IPS-20b (cell line): ENCODE data around the gene LRRC25.

Experiments
- H3K27ac ChIP-seq: one replicate; pipeline ENCODE4 v1.5.1; 2013; ENCODE audit warnings: low read length
- H3K27me3 ChIP-seq: 2 replicates; pipeline ENCODE4 v1.6.1; 2013; ENCODE audit warnings: mild to moderate bottlenecking, low read length, inconsistent platforms; ENCODE audit not compliant: insufficient read depth
- H3K36me3 ChIP-seq: 2 replicates; pipeline ENCODE4 v1.6.1; 2013; ENCODE audit warnings: low read depth, mild to moderate bottlenecking, inconsistent platforms, low read length, moderate library complexity; ENCODE audit not compliant: insufficient read depth
- H3K4me1 ChIP-seq: 2 replicates; pipeline ENCODE4 v1.6.1; 2013; ENCODE audit warnings: mild to moderate bottlenecking, control low read depth, inconsistent platforms, low read length, moderate library complexity; ENCODE audit not compliant: insufficient read depth
- H3K4me3 ChIP-seq: 2 replicates; pipeline ENCODE4 v1.5.1; 2013; ENCODE audit warnings: mild to moderate bottlenecking, low read length, inconsistent platforms
- H3K9ac ChIP-seq: 2 replicates; pipeline ENCODE4 v1.6.1; 2013; ENCODE audit warnings: low read depth, mild to moderate bottlenecking, inconsistent platforms, low read length, moderate library complexity
- H3K9me3 ChIP-seq: 2 replicates; pipeline ENCODE4 v1.6.1; 2013; ENCODE audit warnings: mild to moderate bottlenecking, low read depth, low read length, inconsistent platforms; ENCODE audit not compliant: insufficient read depth

The LRRC25 gene

DNA sequence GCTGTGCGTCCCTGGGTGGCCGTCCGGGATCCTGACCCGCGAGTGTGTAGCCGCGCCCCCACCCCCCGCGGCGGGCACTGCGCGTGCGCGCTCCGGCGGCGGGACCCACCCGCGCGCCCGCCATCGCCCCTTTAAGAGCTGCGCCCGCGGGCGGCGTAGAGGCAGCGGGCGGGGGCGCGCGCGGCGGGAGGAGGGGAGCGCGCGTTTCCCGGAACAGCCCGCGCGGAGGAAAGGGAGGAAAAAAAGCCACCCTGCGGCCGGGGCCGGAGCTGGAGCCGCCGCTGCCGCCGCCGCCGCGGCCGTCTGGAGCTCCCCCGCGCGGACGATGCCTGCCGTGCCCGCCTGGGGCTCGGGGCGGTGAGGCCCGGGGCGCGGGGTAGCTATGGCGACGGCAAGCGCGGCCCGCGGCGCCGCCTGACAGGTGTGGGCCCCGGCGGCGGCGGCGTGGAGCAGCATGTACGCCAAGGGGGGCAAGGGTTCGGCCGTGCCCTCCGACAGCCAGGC lies 21.8 kb upstream of the LRRC25 start, which contains the start of gene SSBP4:
TSS of gene SSBP4 (plus strand) at position 204 of the 504 bp plus-strand sequence. CDS start at position 455, 251 bp downstream.
- peaks cover 53% of the 10 kb centered on the region for H3K27me3 ChIP-seq
- H3K4me3 ChIP-seq: peak within 1 kb of the TSS; percentile 55; the same call in 1 of the 2 replicates
- no peaks in the 10 kb centered on the region for H3K36me3 ChIP-seq
- H3K9ac ChIP-seq: no peak within 1 kb of the TSS
- H3K4me1 ChIP-seq: peaks cover 20% of the 10 kb centered on the region
- no peak within 1 kb of the TSS for H3K27ac ChIP-seq
- H3K9me3 ChIP-seq: no peaks in the 10 kb centered on the region

GRCh38 chr19:18418483-18419194 lies 21.2 kb upstream of the LRRC25 start:
- H3K9ac ChIP-seq: no peak overlapping the region
- peaks cover 53% of the 10 kb centered on the region for H3K27me3 ChIP-seq
- H3K4me3 ChIP-seq: peak overlapping the region; percentile 55; the same call in 1 of the 2 replicates
- no peaks in the 10 kb centered on the region for H3K9me3 ChIP-seq
- peaks cover 15% of the 10 kb centered on the region for H3K4me1 ChIP-seq
- no peak overlapping the region for H3K27ac ChIP-seq
- no peaks in the 10 kb centered on the region for H3K36me3 ChIP-seq

DNA sequence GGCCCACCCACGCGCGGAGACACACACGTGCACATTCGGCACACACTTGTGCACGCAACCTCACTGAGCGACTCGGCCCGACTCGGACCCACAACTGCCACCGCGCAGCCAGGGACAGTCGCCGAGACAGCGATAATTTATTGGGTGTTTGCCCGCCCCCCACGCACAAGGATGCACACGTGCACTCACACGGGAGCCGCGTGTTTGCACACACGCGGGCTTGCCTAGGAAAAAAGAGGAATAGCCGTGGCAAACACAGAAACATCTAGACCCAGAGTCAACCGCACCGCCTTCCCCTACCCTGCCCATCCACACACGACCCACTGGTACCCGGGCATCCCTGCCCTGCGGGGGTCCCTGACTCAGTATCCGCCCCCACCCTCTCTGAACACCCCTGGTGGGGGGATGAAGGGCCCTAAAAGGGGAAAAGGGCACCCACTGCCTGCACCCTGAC lies 20.6 kb upstream of the LRRC25 start:
- peaks cover 14% of the 10 kb centered on the region for H3K4me1 ChIP-seq
- H3K27ac ChIP-seq: no peak overlapping the region
- H3K27me3 ChIP-seq: peaks cover 53% of the 10 kb centered on the region
- peak overlapping the region; percentile 75; the same call in 1 of the 2 replicates for H3K4me3 ChIP-seq
- H3K9me3 ChIP-seq: no peaks in the 10 kb centered on the region
- no peaks in the 10 kb centered on the region for H3K36me3 ChIP-seq
- H3K9ac ChIP-seq: no peak overlapping the region; the same call in 1 of the 2 replicates

DNA sequence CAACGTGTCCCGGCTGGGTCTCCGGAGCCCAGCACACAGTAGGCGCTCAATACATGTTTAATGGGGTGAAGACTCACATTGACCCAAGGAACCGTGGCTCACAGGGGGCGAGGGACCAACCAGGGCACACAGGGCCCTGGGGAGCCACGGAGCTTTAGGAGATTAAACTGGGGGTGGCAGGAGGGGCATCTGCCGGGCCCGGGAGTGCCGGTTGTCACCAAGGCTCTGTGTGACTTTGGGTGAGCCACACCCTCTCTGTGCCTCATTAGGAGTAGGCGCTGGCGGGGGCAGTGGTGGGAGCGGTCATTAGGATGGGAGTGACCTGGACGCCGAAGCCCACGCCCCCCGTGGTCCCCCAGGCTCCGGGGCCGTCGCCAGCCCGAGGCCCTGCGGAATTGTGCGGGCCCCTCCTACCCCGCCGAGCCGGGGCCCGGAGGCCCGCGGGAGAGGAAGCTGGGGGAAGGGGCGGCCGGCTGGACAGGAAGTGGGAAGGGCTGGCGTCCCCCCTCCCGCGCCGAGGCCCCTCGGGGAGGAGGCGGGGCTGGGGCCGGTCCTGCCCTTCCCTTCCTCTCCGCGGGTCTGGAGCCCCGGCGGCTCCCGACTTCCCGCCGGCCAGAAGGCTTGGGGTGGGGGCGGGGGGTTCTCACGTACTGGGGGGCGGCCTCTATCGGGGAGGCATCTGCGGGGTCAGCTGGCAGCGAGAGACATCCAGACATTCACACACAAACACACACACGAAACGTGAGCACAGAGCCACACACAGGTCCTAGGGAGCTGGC lies 20.0 kb upstream of the LRRC25 start:
- peaks cover 53% of the 10 kb centered on the region for H3K27me3 ChIP-seq
- H3K27ac ChIP-seq: peak overlapping the region; percentile 78
- no peaks in the 10 kb centered on the region for H3K9me3 ChIP-seq
- H3K36me3 ChIP-seq: no peaks in the 10 kb centered on the region
- H3K4me3 ChIP-seq: peak overlapping the region; percentile 75
- H3K9ac ChIP-seq: peak overlapping the region; percentile 65; the same call in 1 of the 2 replicates
- H3K4me1 ChIP-seq: peaks cover 14% of the 10 kb centered on the region

- H3K27ac ChIP-seq: peak overlapping the region; percentile 78
- H3K9me3 ChIP-seq: no peaks in the 10 kb centered on the region
- H3K4me1 ChIP-seq: peaks cover 14% of the 10 kb centered on the region
- H3K9ac ChIP-seq: peak overlapping the region; percentile 65; the same call in 1 of the 2 replicates
- peak overlapping the region; percentile 75 for H3K4me3 ChIP-seq
- peaks cover 53% of the 10 kb centered on the region for H3K27me3 ChIP-seq
- no peaks in the 10 kb centered on the region for H3K36me3 ChIP-seq
These were observed 19.4 kb upstream of the LRRC25 start for GRCh38 chr19:18416778-18417249.

DNA sequence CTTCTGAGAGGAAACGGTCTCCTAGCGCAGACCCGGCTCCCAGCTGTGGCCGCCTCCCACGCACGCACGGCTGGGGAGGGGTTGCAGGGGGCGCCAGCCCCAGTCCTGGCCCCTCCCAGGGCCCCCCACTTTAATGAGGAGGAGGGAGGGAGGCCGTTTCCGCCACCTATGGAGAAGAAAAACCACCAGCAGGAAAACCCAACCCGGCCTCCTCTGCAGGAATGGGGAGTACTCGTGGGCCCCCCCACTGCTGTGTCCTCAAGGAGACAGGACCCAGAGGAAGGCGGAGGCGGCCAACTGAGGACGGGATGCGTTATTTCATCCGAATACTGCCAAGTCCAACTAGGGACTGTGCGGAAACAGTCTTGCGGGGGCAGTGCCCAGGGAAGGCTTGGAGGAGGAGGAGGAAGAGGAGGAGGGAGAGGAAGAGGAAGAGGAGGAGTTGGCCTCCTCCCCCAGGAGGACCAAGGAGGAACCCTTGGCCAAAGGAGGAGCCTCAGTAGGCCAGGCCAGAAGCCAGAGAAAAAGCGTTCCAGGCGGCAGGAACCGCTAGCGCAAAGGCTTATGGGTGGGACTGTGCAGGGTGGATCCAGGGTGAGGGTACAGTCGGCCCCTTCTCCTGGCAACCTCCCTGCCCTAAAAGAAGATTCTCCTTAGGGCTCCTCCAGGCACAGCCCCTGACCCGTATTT lies 17.9 kb upstream of the LRRC25 start:
- peaks cover 14% of the 10 kb centered on the region for H3K4me1 ChIP-seq
- H3K9ac ChIP-seq: no peak overlapping the region; the same call in 1 of the 2 replicates
- peaks cover 40% of the 10 kb centered on the region for H3K27me3 ChIP-seq
- H3K9me3 ChIP-seq: no peaks in the 10 kb centered on the region
- no peaks in the 10 kb centered on the region for H3K36me3 ChIP-seq
- H3K27ac ChIP-seq: no peak overlapping the region
- no peak overlapping the region for H3K4me3 ChIP-seq

DNA sequence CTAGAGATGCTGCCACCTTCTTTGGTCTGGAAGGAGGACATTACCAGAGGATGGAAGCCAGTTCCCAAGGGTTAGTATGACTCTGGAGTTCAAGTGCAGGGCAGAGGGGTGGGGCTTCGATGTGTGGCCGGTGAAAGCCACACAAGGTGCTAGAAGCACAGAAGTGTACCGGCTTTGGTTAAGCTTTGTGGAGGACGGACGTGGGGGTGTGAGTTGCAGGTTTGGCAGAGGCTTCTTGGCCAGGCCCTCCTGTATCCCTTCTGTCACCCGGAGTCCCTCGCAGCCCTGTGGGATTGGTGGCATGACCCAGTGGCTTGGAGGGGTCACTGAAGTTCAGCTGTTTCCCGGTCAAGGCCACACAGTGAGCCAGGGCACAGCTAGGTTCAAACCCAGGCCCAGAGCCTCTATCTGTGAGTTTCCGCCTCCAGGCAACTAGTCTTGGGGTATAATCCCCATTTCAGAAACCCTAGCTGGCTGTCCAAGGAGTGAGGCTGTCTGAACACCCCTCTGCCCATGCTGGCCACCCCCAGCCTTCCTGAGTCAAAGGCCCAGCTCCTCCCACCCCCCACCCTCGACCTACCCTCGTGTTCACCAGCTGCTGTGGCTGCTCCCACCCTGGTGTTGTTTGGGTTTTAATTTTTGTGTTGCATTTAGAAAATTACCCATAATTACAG lies 17.2 kb upstream of the LRRC25 start:
- no peak overlapping the region for H3K9ac ChIP-seq
- no peak overlapping the region for H3K4me3 ChIP-seq
- H3K27ac ChIP-seq: no peak overlapping the region
- no peaks in the 10 kb centered on the region for H3K9me3 ChIP-seq
- peaks cover 33% of the 10 kb centered on the region for H3K27me3 ChIP-seq
- no peaks in the 10 kb centered on the region for H3K36me3 ChIP-seq
- H3K4me1 ChIP-seq: peaks cover 14% of the 10 kb centered on the region

- Histone ChIP-seq H3K4me1 (peaks cover 4% of the 10 kb centered on the region; the same call in 1 of the 2 replicates), H3K4me3 (no peak overlapping the region), H3K36me3 (no peaks in the 10 kb centered on the region), H3K27me3 (peaks cover 20% of the 10 kb centered on the region; the same call in 1 of the 2 replicates), H3K27ac (no peak overlapping the region), H3K9ac (no peak overlapping the region), H3K9me3 (no peaks in the 10 kb centered on the region)
These were observed 15.3 kb upstream of the LRRC25 start for GRCh38 chr19:18412610-18413239.

- no peaks in the 10 kb centered on the region; the same call in 1 of the 2 replicates for H3K4me1 ChIP-seq
- no peak overlapping the region for H3K4me3 ChIP-seq
- no peak overlapping the region for H3K27ac ChIP-seq
- no peaks in the 10 kb centered on the region for H3K27me3 ChIP-seq
- no peaks in the 10 kb centered on the region for H3K36me3 ChIP-seq
- no peaks in the 10 kb centered on the region for H3K9me3 ChIP-seq
- no peak overlapping the region for H3K9ac ChIP-seq
These were observed 10.6 kb upstream of the LRRC25 start for GRCh38 chr19:18408053-18408476.

- Histone ChIP-seq H3K27ac (no peak overlapping the region), H3K9me3 (no peaks in the 10 kb centered on the region), H3K4me1 (no peaks in the 10 kb centered on the region; the same call in 1 of the 2 replicates), H3K4me3 (no peak overlapping the region), H3K36me3 (no peaks in the 10 kb centered on the region), H3K27me3 (no peaks in the 10 kb centered on the region), H3K9ac (no peak overlapping the region)
These were observed 9.3 kb upstream of the LRRC25 start for GRCh38 chr19:18406749-18407148.
